Measurements from ENCODE around the gene TM4SF18. TPM values are rescaled to one million over a fixed set of nuclear protein-coding genes. Genes with fewer than 3 reads are reported as not detected.
"Not testable (repeated sequence)": the region's sequence is repeated elsewhere in the genome, so short reads cannot be mapped to it uniquely, and the experiment has no call there.

Gene TM4SF18
- total and polyA plus RNA-seq, 9 donors: 10.0 to 18.7 (median 13.5) TPM

DNA sequence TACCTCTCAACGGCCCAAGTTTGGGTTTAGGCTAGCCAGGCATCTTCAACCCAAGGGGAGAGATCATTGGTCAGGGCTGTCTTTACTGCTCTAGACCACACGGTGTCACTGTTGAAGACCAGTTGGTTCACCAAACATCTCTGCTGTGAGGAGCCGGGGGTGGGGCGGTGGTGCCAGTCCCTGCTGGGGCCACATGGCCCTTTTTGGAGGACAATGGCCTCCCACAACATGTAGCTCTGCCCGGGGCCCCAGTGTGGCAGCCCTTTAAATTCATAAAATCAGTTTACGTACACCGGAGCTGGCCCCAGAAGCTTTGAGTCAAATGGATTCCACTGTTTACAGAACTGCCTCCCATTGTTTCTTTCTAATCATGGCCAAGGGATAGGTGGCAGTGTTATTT is 19.1 kb upstream of the TM4SF18 start:
- no peaks in the 10 kb centered on the region for H3K9me3 ChIP-seq (replicated peaks; ENCODE audit: control insufficient read depth, low read depth, low read length)
- H3K4me1 ChIP-seq (ENCODE audit: control insufficient read depth, insufficient read depth, low read length): no peaks in the 10 kb centered on the region
- no peak overlapping the region for H3K27ac ChIP-seq (ENCODE audit: low read length)
- no peak for DNase-seq
- H3K4me3 ChIP-seq (ENCODE audit: low read length): no peak overlapping the region
- no peaks in the 10 kb centered on the region for H3K27me3 ChIP-seq (ENCODE audit: control insufficient read depth, insufficient read depth, low read length)
- no peaks in the 10 kb centered on the region for H3K36me3 ChIP-seq (ENCODE audit: control insufficient read depth, insufficient read depth, low read length)
- 51% methylated on average over 6 of the region's 7 CpGs for WGBS (ENCODE audit: insufficient coverage)

DNA sequence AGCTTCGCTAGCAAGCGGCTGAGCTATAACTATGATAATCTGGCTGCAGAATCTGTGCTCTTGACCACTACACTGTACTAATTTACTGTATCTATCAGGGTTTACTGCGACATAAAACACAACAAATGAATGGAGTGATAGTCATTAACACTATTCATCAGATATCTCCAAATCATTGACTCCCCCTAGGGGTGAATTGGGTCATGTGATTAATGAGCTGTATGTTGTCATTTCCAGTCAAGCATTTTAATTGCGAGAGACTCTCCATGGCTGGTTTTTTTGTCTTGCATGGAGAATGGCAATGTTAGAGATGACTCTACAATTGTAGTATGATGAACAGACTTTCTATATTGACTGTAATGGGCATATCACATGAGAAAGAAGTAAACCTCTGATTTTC is 10.5 kb upstream of the TM4SF18 start:
- H3K36me3 ChIP-seq (ENCODE audit: control insufficient read depth, insufficient read depth, low read length): no peaks in the 10 kb centered on the region
- H3K27me3 ChIP-seq (ENCODE audit: control insufficient read depth, insufficient read depth, low read length): peaks cover 2% of the 10 kb centered on the region
- H3K4me3 ChIP-seq (ENCODE audit: low read length): no peak overlapping the region
- WGBS (ENCODE audit: insufficient coverage): no CpG with 5 or more reads among the region's 4 CpGs
- no peak overlapping the region for H3K27ac ChIP-seq (ENCODE audit: low read length)
- H3K9me3 ChIP-seq (replicated peaks; ENCODE audit: control insufficient read depth, low read depth, low read length): no peaks in the 10 kb centered on the region
- no peak for DNase-seq
- no peaks in the 10 kb centered on the region for H3K4me1 ChIP-seq (ENCODE audit: control insufficient read depth, insufficient read depth, low read length)

DNA sequence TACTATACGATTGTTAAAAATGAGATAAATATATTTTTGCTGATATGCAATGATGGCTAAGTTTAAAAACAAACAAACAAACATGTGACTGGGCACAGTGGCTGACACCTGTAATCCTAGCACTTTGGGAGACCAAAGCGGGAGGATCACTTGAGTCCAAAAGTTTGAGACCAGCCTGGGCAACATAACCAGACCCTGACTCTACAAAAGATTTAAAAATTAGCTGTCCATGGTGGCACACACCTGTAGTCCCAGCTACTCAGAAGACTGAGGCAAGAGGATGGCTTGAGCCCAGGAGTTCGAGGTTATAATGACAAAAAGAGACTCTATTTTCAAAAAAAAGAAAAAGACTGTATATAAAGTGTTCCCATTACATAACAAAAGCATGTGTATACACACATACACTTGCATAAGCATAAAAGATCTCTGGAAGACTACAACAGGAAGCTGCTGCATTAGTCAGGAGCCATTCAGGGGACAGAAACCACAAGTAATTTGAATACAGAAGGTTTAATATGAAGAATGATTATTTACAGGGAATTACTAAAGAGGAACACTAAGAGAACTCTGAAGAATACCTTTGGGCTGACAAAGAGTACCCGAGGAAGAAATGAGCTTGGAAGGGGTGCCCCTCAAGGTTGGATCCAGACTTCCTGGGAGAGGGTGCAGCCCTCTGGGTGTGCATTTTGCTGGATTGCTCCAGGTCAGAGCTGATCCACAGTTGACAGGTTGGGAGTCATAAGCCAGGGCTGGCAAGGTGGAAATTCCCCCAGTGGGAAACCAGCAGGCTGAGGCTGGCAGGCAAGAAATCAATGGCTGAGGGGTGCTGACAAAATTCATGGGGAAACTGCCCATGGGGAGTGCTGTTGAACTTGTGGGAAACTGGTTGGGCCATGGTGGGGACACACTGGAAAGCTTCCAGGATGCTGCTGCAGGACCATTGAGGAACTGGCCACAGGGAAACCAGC is 9.3 kb upstream of the TM4SF18 start:
- DNase-seq: no peak
- peaks cover 2% of the 10 kb centered on the region for H3K27me3 ChIP-seq (ENCODE audit: control insufficient read depth, insufficient read depth, low read length)
- H3K27ac ChIP-seq (ENCODE audit: low read length): no peak overlapping the region
- 64% methylated on average over 1 of the region's 4 CpGs for WGBS (ENCODE audit: insufficient coverage)
- no peak overlapping the region for H3K4me3 ChIP-seq (ENCODE audit: low read length)
- no peaks in the 10 kb centered on the region for H3K36me3 ChIP-seq (ENCODE audit: control insufficient read depth, insufficient read depth, low read length)
- H3K4me1 ChIP-seq (ENCODE audit: control insufficient read depth, insufficient read depth, low read length): no peaks in the 10 kb centered on the region
- no peaks in the 10 kb centered on the region for H3K9me3 ChIP-seq (replicated peaks; ENCODE audit: control insufficient read depth, low read depth, low read length)

DNA sequence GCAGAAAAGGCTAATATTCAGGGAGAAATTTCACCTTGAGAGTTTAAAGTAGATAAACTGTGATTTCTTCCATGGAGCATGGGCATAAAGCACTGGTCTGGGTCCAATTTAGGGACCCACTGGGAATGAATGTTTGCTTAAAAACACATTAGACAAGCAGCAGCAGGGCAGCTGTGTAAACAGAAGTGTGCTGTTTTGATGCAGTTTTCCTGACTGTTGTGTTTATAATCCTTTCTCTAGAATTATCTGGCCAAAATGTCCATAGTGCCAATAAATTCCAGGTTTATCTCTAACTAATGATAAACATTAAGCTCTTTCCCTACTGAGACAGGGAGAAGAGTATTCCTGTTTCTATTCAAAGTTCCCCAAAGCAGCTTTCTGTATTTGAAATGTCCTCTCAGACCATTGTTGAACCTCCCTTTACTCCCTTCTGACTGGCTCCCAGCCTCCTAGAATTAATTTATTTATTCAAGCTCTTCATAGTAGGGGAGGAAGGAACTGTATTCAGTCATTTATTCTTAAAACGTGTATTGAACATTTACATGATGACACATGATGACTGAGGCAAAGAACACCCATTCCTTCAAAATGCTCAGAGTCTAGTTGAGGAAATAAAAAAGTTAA is 7.0 kb upstream of the TM4SF18 start:
- Histone ChIP-seq H3K9me3 (replicated peaks; ENCODE audit: control insufficient read depth, low read depth, low read length) (no peaks in the 10 kb centered on the region), H3K27me3 (ENCODE audit: control insufficient read depth, insufficient read depth, low read length) (peaks cover 2% of the 10 kb centered on the region), H3K4me3 (ENCODE audit: low read length) (no peak overlapping the region), H3K27ac (ENCODE audit: low read length) (peak overlapping the region; percentile 82), H3K4me1 (ENCODE audit: control insufficient read depth, insufficient read depth, low read length) (no peaks in the 10 kb centered on the region), H3K36me3 (ENCODE audit: control insufficient read depth, insufficient read depth, low read length) (no peaks in the 10 kb centered on the region)
- no CpG with 5 or more reads among the region's 1 CpG for WGBS (ENCODE audit: insufficient coverage)
- peak; percentile 38 for DNase-seq

DNA sequence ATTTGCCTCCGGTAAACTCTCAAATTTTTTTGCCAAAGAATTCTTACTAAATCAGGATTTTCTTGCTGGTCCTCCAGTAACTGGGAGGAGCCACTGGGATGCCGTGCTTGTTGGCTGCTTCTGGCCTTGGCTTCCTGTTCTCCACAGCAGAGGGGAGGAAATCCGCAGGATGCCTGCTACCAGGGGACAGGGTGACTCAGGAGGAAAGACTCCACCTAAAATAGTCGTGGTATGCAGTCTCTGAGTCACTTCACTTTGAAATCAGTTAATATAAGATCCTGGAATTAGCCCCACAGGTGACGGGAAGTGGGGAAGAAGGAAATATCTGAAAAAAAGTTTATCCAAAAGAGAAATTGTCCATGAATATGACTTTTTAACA is 6.5 kb upstream of the TM4SF18 start:
- DNase-seq: peak; percentile 77
- Histone ChIP-seq H3K4me1 (ENCODE audit: control insufficient read depth, insufficient read depth, low read length) (no peaks in the 10 kb centered on the region), H3K27me3 (ENCODE audit: control insufficient read depth, insufficient read depth, low read length) (peaks cover 2% of the 10 kb centered on the region), H3K36me3 (ENCODE audit: control insufficient read depth, insufficient read depth, low read length) (no peaks in the 10 kb centered on the region), H3K4me3 (ENCODE audit: low read length) (no peak overlapping the region), H3K9me3 (replicated peaks; ENCODE audit: control insufficient read depth, low read depth, low read length) (no peaks in the 10 kb centered on the region), H3K27ac (ENCODE audit: low read length) (peak overlapping the region; percentile 82)
- 24% methylated on average over 2 of the region's 5 CpGs for WGBS (ENCODE audit: insufficient coverage)

DNA sequence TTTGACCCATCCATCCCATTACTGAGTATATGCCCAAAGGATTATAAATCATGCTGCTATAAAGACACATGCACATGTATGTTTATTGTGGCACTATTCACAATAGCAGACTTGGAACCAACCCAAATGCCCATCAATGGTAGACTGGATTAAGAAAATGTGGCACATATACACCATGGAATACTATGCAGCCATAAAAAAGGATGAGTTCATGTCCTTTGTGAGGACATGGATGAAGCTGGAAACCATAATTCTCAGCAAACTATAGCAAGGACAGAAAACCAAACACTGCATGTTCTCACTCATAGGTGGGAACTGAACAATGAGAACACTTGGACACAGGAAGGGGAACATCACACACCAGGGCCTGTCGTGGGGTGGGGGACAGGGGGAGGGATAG is 4.0 kb upstream of the TM4SF18 start:
- not testable (repeated sequence) for H3K4me1 ChIP-seq (ENCODE audit: control insufficient read depth, insufficient read depth, low read length); H3K4me3 ChIP-seq (ENCODE audit: low read length); H3K27ac ChIP-seq (ENCODE audit: low read length); DNase-seq; H3K9me3 ChIP-seq (replicated peaks; ENCODE audit: control insufficient read depth, low read depth, low read length); H3K36me3 ChIP-seq (ENCODE audit: control insufficient read depth, insufficient read depth, low read length); H3K27me3 ChIP-seq (ENCODE audit: control insufficient read depth, insufficient read depth, low read length)
- no CpG with 5 or more reads among the region's 1 CpG for WGBS (ENCODE audit: insufficient coverage)

DNA sequence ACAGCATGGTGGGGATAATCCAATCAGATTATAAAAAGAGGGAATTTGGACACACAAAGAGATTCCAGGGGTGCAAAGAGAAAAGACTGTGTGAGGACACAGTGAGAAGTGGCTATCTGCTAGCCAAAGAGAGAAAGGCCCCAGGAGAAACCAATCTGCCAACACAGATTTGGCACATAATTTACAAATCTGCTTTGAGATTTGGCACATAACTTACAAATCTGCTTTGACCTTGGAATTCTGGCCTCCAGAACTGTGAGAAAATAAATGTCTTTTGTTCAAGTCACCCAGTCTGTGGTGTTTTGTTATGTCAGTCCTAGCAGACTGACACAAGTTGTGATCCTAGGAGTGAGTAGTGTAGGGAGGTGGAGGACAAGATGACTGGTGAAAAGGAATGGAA is 3.5 kb upstream of the TM4SF18 start:
- no peaks in the 10 kb centered on the region for H3K36me3 ChIP-seq (ENCODE audit: control insufficient read depth, insufficient read depth, low read length)
- H3K27me3 ChIP-seq (ENCODE audit: control insufficient read depth, insufficient read depth, low read length): peaks cover 2% of the 10 kb centered on the region
- H3K4me1 ChIP-seq (ENCODE audit: control insufficient read depth, insufficient read depth, low read length): no peaks in the 10 kb centered on the region
- no peak overlapping the region for H3K27ac ChIP-seq (ENCODE audit: low read length)
- DNase-seq: no peak
- H3K9me3 ChIP-seq (replicated peaks; ENCODE audit: control insufficient read depth, low read depth, low read length): no peaks in the 10 kb centered on the region
- H3K4me3 ChIP-seq (ENCODE audit: low read length): no peak overlapping the region

DNA sequence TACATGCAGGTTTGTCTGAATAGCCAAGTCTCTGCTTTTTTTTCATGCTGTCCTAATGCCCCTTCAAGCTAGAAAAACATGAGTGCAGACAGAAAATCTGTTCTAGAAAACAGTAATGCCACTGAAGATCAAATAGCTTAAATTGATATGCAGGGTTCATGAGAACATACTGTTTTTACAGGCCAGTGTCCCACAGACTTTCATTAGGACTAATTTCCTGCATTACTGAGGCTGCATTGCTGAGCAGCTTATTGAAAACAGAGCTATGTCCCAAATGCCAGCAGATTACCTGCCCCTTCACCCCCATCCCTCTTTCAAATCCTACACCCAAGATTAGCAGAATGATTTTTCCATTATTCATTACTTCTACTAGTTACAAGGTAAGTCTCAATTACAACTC is 665 bp downstream of the TM4SF18 start:
- peak overlapping the region; percentile 20 for H3K4me3 ChIP-seq (ENCODE audit: low read length)
- no peaks in the 10 kb centered on the region for H3K9me3 ChIP-seq (replicated peaks; ENCODE audit: control insufficient read depth, low read depth, low read length)
- DNase-seq: no peak
- peak overlapping the region; percentile 74 for H3K27ac ChIP-seq (ENCODE audit: low read length)
- no peaks in the 10 kb centered on the region for H3K36me3 ChIP-seq (ENCODE audit: control insufficient read depth, insufficient read depth, low read length)
- no peaks in the 10 kb centered on the region for H3K4me1 ChIP-seq (ENCODE audit: control insufficient read depth, insufficient read depth, low read length)
- no peaks in the 10 kb centered on the region for H3K27me3 ChIP-seq (ENCODE audit: control insufficient read depth, insufficient read depth, low read length)

DNA sequence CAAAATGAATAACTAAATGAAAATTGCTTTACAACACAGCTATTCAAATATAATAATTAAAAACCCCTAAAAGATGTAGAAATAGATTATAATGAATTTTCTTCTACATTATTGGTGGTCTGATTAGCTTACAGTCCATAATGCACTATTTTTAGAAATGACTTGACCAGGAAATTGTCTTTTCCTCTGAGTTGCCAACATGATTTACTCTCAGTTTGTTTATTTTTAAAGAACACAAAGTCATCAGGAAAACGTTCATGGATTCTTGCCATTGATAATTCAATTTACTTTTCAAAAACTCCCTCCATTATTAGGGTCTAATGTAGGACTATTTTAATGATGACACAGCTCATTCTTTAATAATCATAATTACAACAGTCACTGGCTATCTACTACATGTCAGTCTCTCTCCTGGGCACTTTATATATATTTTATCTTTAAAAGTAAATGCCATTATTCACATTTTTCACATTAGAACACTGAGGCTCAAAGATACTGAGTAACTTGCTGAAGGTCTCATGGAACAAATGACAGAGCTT is 1.1 kb downstream of the TM4SF18 start:
- no CpG with 5 or more reads among the region's 1 CpG for WGBS (ENCODE audit: insufficient coverage)
- Histone ChIP-seq H3K27ac (ENCODE audit: low read length) (peak overlapping the region; percentile 74), H3K36me3 (ENCODE audit: control insufficient read depth, insufficient read depth, low read length) (no peaks in the 10 kb centered on the region)

DNA sequence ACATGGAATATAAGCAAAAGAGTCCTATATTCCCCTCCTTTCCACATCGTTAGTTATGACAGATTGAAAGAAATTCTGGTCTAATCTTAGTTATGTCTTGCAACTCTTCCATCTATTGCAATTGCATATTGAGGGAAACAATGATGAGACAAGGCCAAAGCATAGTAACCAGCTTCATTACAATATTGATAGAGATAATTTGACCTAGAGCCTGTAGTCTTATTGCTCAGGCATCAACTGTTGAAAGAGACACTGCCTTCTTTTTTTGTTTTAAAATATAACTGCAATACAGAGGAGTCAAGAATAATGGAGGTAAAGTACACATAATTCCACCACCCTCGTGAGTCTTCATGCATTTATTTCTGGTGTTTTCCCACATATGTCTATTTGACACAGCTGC is 2.0 kb downstream of the TM4SF18 start:
- no peak overlapping the region for H3K27ac ChIP-seq (ENCODE audit: low read length)
- no CpG with 5 or more reads among the region's 2 CpGs for WGBS (ENCODE audit: insufficient coverage)

More for the DNA sequence above, 1.1 kb downstream of the TM4SF18 start:
- H3K27me3 ChIP-seq (ENCODE audit: control insufficient read depth, insufficient read depth, low read length): no peaks in the 10 kb centered on the region
- no peak for DNase-seq
- H3K4me3 ChIP-seq (ENCODE audit: low read length): peak overlapping the region; percentile 20
- H3K4me1 ChIP-seq (ENCODE audit: control insufficient read depth, insufficient read depth, low read length): no peaks in the 10 kb centered on the region
- H3K9me3 ChIP-seq (replicated peaks; ENCODE audit: control insufficient read depth, low read depth, low read length): no peaks in the 10 kb centered on the region

More for the DNA sequence above, 2.0 kb downstream of the TM4SF18 start:
- Histone ChIP-seq H3K27me3 (ENCODE audit: control insufficient read depth, insufficient read depth, low read length) (no peaks in the 10 kb centered on the region), H3K36me3 (ENCODE audit: control insufficient read depth, insufficient read depth, low read length) (no peaks in the 10 kb centered on the region), H3K9me3 (replicated peaks; ENCODE audit: control insufficient read depth, low read depth, low read length) (no peaks in the 10 kb centered on the region), H3K4me3 (ENCODE audit: low read length) (no peak overlapping the region), H3K4me1 (ENCODE audit: control insufficient read depth, insufficient read depth, low read length) (no peaks in the 10 kb centered on the region)
- no peak for DNase-seq
